ENCODE results near the gene SRSF4. TPM values are rescaled to one million over a fixed set of nuclear protein-coding genes. Genes with fewer than 3 reads are reported as not detected.

The SRSF4 gene
- total RNA-seq, 1 experiment from 2014 or later: 69.0 TPM

GRCh38 chr1:29120947-29121485 lies 60.7 kb downstream of the SRSF4 start:
- Histone ChIP-seq H3K9ac (ENCODE audit: low read length) (peak overlapping the region; percentile 97), H4K20me1 (ENCODE audit: insufficient read depth) (no peaks in the 10 kb centered on the region), H3K4me3 (replicated peaks in 1 of 2; ENCODE audit: low read depth in 1 of 2, low read length in 2 of 2) (peak overlapping the region; percentile 79 to 96), H3K9me3 (ENCODE audit: control insufficient read depth in 1 of 2, insufficient read depth in 1 of 2, low read depth in 1 of 2, low read length in 2 of 2) (no peaks in the 10 kb centered on the region), H3K27me3 (ENCODE audit: insufficient read depth, low read length) (no peaks in the 10 kb centered on the region), H3K9me2 (ENCODE audit: insufficient read depth) (no peaks in the 10 kb centered on the region), H2AFZ (ENCODE audit: low read depth, low read length, poor library complexity, severe bottlenecking) (no peak overlapping the region), H3K27ac (ENCODE audit: low read depth, low read length) (peak overlapping the region; percentile 93; the same call in 1 of the 2 replicates), H3K36me3 (ENCODE audit: control insufficient read depth in 1 of 2, insufficient read depth in 2 of 2, low read length in 2 of 2) (no peaks in the 10 kb centered on the region), H3K4me1 (ENCODE audit: control insufficient read depth in 1 of 2, insufficient read depth in 2 of 2, low read length in 2 of 2) (peaks cover 2 to 11% of the 10 kb centered on the region in 2 experiments; a peak in 2 of 4 replicates), H3K4me2 (ENCODE audit: low read length) (peak overlapping the region; percentile 99), H3K79me2 (ENCODE audit: insufficient read depth, low read length) (peaks cover 27% of the 10 kb centered on the region)
- TF ChIP-seq TCF7L2 (IDR thresholded peaks at IDR 0.05; ENCODE audit: borderline replicate concordance, extremely low read depth, insufficient read depth, insufficient read length) (peak; percentile 7), YY1 (IDR thresholded peaks at IDR 0.05; ENCODE audit: extremely low read depth, insufficient replicate concordance, low read depth, low read length) (peak; percentile 9), CTCF (IDR thresholded peaks at IDR 0.05 in 2 of 3, conservative IDR thresholded peaks at IDR 0.05 in 1 of 3; ENCODE audit: borderline replicate concordance in 1 of 3, insufficient read depth in 1 of 3, low read depth in 2 of 3, low read length in 2 of 3) (peak in 2 of 3 experiments; percentile 85 to 89; a peak in 4 of 6 replicates), POLR2AphosphoS5 (IDR thresholded peaks at IDR 0.05; ENCODE audit: low read depth, low read length) (no peak; the same call in 1 of the 2 replicates), MAX (IDR thresholded peaks at IDR 0.05) (no peak), POLR2A (IDR thresholded peaks at IDR 0.05; ENCODE audit: borderline replicate concordance, extremely low read depth, insufficient read depth, insufficient read length) (no peak)
- BruUV-seq (replicated peaks): no TSS peak
- POLR2A ChIA-PET: no interaction called here
- intact Hi-C loops (cut with micrococcal nuclease): loop anchor here (1.0 kb wide), 1 partner anchor 239 kb away; no protein-coding TSS in a partner anchor
- DNase-seq (ENCODE audit: low read depth, low spot score): peak; percentile 60
- ATAC-seq: peak; percentile 65
- RAD21 ChIA-PET (ENCODE audit: low non-redundant PET in 1 of 2, low total read pairs in 2 of 2, uncharacterized antibody in 2 of 2, unreplicated experiment in 2 of 2): interaction anchor here in 1 of 2 experiments (1.7 kb wide), 1 partner anchor 61 kb away, joined by 3 read pairs; the partner anchor contains the start of gene SRSF4
- CTCF ChIA-PET: interaction anchor here (1.0 to 2.7 kb wide), 6 partner anchors 8 to 239 kb away, joined by 4 to 9 read pairs (median 6); partner anchors contain the start of gene SRSF4

Measured in HCT116 (cell line).